H7 (cell line): ENCODE measurements around the gene ACTL10. TPM values are rescaled to one million over a fixed set of nuclear protein-coding genes. Genes with fewer than 3 reads are reported as not detected.

Experiments used
- DNase-seq: peaks from one replicate; pipeline ENCODE4 v3.0.0; 2012
- H3K27me3 ChIP-seq: 2 replicates; pipeline ENCODE4 v1.6.0; 2011; ENCODE audit warnings: mild to moderate bottlenecking, low read length; ENCODE audit not compliant: control insufficient read depth, insufficient read depth
- H3K36me3 ChIP-seq: replicated peaks from 2 replicates; pipeline ENCODE4 v1.5.1; 2011; ENCODE audit warnings: low read length; ENCODE audit not compliant: control insufficient read depth, insufficient read depth
- H3K4me3 ChIP-seq: 2 replicates; pipeline ENCODE4 v1.5.1; 2011; ENCODE audit warnings: low read depth, mild to moderate bottlenecking, control low read depth, low read length, moderate library complexity; ENCODE audit not compliant: insufficient read depth
- total RNA-seq: library from RNA; depleted of rRNA; stranded (reverse); fragments of >200 nt; shearing (Covaris generic); gene quantifications from 2 replicates; pipeline ENCODE4 v1.2.3, GENCODE V29; 2014

ACTL10 gene
- total RNA-seq, 1 experiment from 2014 or later = 1.4 TPM

DNA sequence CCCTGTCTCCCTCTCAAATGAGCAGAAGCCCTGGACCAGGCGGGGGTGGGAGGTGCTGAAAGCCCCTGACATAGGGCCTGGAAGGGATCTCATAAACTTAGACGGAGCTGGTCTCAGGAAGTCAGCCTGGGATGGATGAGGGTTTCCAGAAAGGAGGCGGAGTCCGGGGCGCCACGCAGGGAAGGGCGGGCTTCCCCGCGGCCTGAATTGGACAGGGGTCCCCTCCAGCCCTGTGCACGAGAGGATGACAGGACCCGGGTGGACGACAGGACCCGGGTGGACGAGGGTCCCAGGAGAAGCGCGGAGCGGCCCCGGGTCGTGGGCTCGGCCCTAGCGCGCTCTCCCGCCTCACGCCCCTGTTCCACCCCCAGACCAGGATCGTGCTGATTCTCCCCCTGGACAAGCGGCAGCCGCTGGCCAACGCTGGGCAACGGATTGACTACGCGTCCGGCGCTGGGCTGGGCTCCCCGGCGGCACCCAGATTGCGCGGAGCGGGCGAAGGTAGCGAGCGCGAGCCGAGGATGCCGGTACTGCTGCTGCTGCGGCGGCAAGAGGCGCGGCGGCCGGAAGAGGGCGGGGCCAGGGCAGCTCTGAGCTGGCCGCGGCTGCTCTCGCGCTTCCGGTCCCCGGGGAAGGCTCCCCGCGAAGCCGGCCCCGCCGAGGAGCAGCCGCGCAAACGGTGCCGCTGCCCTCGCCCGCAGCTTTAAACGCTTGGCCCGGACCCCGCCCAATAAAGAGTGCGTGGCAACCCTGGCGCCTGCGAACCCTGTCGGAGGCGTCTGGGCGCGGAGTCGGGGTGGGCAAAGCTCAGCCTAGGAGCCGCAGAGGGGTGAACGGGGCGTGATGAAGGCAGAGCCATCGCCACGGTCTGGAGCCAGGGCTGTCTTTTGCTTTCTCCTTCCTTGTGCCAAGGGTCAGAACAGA is 3.3 kb upstream of the ACTL10 start:
- Histone ChIP-seq H3K36me3 (peaks cover 2% of the 10 kb centered on the region; the same call in 1 of the 2 replicates), H3K27me3 (peaks cover 4% of the 10 kb centered on the region; the same call in 1 of the 2 replicates), H3K4me3 (peak overlapping the region; percentile 79)
- DNase-seq = peak; percentile 97

DNA sequence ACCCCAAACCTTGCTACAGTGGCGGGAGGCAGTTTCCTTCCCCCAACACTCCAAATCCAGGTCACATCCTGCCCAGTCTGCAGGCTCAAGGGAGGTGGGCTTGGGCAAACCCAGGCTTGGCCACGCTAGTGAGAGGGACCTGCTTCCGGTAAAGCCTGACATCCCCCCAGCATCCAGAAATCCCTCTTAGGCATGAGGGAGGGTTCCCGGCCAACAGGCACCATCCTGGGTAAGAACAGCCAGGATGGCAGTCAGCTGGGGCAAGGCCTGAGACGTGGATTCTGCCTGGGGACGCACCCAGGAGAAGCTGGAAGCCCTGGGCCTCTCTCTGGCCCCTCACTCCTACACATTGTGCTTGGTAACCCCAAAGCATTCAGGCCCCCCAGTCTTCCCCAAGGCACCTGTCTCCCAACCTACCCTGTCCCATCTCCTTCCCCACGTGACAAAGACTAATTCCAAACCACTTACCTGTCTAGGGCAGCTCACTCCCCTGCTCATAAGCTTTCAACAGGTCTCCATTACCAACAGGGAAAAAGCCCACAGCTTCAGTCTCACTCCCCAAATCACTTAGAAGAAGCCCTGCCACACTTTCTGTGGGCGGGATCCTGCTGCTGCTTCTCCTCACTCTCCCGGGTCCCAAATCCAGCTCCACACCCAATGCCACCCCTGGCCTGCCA is 2.5 kb upstream of the ACTL10 start:
- Histone ChIP-seq H3K4me3 (peak overlapping the region; percentile 79), H3K27me3 (peaks cover 4% of the 10 kb centered on the region; the same call in 1 of the 2 replicates)
- peak; percentile 76 for DNase-seq

DNA sequence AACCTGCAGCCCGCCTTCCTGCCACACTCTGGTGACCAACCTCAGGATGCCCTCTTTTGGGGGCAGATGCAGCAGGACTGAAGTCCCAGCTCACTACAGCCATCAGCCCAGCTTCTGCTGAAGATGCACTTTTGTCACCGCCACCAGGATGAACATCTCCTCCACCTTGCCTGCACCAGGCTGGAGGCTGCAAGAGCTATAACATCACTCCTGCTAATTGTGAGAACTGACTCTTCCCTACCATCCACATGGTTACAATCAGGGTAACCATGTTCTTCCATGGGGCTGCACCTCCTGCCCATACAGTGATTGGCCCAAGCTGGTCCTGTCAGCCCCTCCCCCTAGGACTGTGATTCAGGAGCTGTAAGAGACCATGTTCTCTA is 2.0 kb upstream of the ACTL10 start:
- peak; percentile 44 for DNase-seq
- Histone ChIP-seq H3K27me3 (peaks cover 4% of the 10 kb centered on the region; the same call in 1 of the 2 replicates), H3K4me3 (no peak overlapping the region), H3K36me3 (peaks cover 2% of the 10 kb centered on the region)

More for the DNA sequence above, 2.5 kb upstream of the ACTL10 start:
- H3K36me3 ChIP-seq = peaks cover 2% of the 10 kb centered on the region

DNA sequence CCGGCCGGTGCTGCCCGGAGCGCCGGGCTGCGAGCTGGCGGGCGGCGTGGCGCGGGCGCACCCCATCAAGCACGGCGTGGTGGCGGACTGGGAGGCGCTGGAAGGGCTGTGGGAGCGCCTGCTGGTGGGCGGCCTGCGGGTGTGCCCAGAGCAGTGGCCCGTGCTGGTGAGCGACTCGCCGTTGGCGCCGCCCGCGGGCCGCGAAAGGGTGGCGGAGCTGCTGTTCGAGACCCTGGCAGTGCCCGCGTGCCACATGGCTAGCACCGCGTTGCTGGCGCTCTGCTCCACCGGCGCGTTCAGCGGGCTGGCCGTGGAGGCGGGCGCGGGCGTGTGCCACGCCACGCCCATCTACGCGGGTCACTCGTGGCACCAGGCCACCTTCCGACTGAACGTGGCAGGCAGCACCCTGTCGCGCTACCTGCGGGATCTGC is 517 bp downstream of the ACTL10 start:
- DNase-seq = no peak
- Histone ChIP-seq H3K36me3 (peaks cover 4% of the 10 kb centered on the region), H3K27me3 (peaks cover 4% of the 10 kb centered on the region; the same call in 1 of the 2 replicates), H3K4me3 (peak overlapping the region; percentile 44)

DNA sequence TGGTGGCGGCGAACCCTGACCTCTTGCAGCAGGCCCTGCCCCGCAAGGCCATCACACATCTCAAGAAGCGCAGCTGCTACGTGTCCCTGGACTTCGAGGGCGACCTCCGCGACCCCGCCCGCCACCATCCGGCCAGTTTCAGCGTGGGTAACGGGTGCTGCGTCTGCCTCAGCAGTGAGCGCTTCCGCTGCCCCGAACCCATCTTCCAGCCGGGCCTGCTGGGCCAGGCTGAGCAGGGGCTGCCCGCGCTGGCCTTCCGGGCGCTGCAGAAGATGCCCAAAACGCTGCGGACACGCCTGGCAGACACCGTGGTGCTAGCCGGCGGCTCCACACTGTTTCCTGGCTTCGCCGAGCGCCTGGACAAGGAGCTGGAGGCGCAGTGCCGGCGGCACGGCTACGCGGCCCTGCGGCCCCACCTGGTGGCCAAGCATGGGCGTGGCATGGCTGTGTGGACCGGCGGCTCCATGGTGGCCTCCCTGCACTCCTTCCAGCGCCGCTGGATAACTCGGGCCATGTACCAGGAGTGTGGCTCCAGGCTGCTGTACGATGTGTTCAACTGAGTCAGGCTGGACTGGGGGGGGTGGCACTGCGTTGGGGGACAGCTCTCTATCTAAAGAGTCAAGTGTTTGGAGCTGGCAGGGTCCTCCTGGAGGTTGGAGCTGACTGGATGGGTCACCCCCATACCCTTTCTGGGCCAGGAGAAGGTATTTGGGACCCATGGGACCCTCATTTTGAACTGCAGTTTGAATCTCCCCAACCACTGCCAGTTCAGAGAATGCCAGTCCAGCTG is 1.1 kb downstream of the ACTL10 start:
- peak; percentile 97 for DNase-seq
- peaks cover 4% of the 10 kb centered on the region for H3K36me3 ChIP-seq
- H3K27me3 ChIP-seq = peaks cover 4% of the 10 kb centered on the region; the same call in 1 of the 2 replicates
- peak overlapping the region; percentile 44 for H3K4me3 ChIP-seq

DNA sequence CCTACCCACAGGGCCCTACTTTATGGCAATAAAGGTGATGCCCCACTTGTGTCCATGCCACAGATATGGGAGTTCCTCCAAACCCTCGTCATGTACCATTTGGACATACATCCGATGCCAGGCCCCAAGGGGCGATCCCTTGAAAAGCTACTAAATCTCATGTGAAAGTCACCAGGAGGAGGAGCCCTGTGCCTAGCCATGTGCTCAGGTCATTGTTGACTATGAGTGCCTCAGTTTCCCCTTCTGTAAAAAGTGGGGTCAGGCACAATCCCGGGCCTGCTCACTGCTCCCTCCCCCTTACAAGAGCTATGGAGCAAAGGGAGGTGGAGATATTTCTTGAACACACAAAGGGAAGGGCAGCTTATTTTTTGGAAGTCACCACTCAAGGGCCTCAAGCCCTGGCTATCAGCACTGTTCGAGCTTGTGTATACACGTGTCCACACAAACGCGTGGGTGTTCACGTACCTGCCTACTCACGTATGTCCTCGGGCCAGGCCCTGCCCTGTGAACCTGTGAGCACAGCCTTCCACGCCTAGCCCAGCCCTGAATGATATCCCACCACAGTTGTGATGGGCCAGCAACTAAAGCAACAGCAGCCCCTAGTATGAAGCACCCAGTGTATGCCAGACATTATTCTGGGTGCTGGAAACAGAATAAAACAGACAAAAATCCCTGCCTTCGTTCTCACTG is 1.9 kb downstream of the ACTL10 start:
- H3K27me3 ChIP-seq = peaks cover 4% of the 10 kb centered on the region; the same call in 1 of the 2 replicates
- H3K4me3 ChIP-seq = no peak overlapping the region
- peaks cover 4% of the 10 kb centered on the region for H3K36me3 ChIP-seq
- DNase-seq = no peak

DNA sequence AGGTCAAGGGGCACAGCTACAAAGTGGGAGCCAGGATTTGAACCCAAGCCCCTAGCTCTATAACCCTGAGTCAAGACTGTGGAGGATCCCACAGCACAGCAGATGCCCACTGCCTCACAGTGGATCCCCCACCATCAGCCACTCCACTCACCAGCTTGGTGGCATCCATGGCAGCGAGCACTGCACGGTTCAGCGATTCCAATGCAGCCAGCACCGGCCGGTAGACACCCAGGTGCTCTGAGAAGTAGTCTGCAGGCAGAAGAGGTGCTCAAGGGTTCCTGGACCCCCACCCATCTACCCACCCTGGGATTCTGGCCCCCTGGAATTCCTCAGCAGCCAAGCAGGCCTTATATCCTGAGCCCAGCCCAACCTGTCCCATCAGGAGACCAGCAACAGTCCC is 2.5 kb downstream of the ACTL10 start:
- Histone ChIP-seq H3K4me3 (no peak overlapping the region), H3K36me3 (peaks cover 4% of the 10 kb centered on the region), H3K27me3 (peaks cover 4% of the 10 kb centered on the region; the same call in 1 of the 2 replicates)
- DNase-seq = no peak

DNA sequence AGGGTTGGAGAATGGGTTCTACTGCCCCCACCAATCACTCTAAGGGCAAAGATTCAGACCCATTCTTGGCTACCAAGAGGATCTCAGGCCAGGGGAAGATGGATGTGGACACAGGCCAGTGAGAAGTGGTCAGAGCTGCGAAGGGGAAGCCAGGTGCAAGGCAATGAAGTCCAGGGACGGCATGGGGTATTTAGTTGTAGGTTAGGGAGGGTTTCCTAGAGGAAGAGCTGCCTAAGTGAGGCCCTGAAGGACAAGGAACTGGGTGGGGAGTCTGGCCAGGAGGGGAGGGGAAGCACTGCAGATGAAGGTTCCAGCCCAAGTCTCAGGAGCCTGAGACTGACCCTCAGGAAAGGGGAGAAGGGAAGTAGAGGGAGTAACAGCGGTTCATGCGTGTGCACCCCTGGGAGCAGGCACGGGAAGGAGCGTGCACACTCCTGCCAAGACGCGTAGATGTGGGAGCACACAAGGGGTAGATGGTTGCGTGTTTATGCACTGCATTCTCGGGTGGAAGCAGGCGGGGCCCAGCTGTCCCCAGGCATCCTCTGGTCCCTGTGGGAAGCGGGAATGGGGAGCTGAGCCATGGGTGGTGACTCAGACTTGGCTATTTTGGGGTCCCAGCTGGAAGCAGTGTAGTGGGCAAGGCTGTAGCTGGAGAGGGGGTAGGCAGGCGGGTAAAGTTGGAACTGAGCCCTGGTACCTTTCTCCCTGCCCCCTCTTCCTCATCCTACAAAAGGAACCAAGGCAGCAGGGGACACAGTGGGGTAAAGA is 3.3 kb downstream of the ACTL10 start:
- DNase-seq = no peak
- Histone ChIP-seq H3K36me3 (peaks cover 4% of the 10 kb centered on the region), H3K4me3 (no peak overlapping the region), H3K27me3 (peaks cover 4% of the 10 kb centered on the region; the same call in 1 of the 2 replicates)

DNA sequence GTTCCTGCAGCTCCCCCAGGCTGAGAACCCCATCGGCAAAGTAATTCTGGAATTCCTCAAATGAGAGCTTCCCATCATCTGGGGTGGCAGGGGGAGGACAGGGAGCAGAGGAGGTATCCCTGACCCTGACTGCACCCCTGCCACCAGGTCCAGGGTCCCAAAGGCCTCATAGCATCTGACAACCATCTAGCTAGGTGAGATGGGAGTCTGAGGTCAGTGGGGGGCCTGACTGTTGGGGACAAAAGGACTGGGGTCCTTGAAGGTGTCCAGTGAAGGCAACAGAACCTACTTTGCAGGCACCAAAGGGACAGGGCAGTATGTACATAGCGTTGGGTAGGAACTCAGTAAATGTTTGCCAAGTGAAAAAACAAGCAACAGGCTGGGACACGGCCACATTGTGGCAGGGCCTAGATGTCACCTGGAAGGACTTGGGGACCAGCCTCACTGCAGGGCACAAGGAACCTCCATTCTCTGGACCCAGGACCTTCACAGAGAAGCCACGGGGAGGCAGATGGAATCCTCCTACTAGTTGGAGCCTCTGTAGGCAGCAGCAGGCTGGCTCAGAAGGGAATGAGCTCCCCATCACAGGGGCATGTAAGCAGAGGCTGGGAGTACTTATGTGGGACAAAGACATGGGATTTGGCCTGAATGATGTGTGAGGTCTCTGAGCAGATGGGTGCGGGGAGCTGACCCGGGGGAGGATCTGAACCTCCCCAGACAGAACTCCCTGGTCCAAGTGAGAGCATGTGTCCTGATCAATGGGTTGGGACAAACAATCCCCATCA is 4.2 kb downstream of the ACTL10 start:
- H3K36me3 ChIP-seq = peaks cover 4% of the 10 kb centered on the region
- H3K27me3 ChIP-seq = peaks cover 4% of the 10 kb centered on the region; the same call in 1 of the 2 replicates
- no peak overlapping the region for H3K4me3 ChIP-seq
- DNase-seq = no peak

DNA sequence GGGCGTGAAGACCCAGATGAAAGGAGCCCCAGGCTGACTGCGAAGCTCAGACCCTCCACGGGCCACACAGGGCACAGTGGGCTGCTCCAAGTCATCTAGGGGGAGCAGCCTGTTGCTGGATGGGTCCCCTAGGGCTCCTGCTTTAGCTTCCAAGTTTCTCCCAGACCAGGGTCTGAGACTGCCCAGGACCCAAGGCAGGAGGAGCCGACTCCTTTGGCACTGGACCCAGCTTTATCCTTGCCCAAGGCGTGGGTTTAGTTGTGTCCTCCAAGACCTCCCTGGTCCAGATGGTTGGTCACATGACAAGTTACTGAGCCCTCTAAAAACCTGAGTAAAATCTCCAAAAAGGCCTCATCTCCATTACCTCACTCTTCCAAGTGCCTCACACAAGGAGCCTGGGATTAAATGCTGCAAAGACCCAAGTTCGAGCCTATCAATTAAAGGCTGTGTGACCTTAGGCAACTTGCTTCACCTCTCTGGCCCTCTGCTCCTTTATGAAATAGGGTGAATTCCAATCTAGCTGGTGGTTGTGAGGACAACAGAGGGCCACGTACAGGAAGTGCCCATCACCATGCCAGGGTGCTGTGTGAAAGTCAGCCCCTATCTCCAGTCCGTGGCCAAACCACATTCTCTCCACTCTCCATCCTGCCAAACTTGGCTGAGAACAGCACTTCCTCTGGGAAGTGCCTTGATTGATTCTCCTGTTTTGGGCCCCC is 5.0 kb downstream of the ACTL10 start:
- H3K36me3 ChIP-seq = peaks cover 7% of the 10 kb centered on the region
- DNase-seq = no peak

DNA sequence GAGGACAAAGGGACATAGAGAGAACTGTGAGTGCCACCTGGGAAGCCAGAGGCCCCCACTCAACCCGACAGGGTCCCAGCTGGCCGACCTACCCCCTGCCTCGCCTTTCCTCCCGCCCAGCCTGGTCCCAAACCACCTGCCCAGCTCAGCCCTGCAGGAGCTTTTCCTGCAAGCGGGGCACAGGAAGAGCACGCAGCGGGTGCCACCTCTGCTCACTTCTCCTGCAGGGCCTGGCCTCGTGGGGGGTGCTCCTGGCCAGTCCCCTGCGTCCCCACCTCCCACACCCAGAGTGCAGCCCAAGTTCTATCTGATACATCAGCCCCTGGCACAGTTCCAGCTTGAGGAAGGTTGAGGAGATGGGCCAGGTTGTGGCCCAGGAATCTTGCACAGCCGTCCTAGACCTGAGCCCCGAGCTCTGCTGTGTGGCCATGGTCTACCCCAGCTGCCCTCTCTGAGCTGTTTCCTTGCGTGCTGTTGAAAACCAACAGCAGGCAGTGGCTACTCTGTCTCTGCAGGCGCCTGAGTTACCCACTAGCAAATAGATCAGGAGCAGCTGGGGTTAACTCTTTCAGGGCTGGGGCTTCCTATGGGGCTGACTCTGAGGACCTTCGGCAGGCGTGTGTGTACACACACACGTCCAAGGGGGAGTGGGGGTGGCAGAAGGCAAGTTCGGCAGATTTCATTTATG is 5.8 kb downstream of the ACTL10 start:
- peaks cover under 1% of the 10 kb centered on the region; the same call in 1 of the 2 replicates for H3K27me3 ChIP-seq
- H3K36me3 ChIP-seq = peaks cover 13% of the 10 kb centered on the region
- DNase-seq = peak; percentile 64
- peak overlapping the region; percentile 80 for H3K4me3 ChIP-seq

More for the DNA sequence above, 5.0 kb downstream of the ACTL10 start:
- peaks cover 4% of the 10 kb centered on the region; the same call in 1 of the 2 replicates for H3K27me3 ChIP-seq
- H3K4me3 ChIP-seq = no peak overlapping the region

DNA sequence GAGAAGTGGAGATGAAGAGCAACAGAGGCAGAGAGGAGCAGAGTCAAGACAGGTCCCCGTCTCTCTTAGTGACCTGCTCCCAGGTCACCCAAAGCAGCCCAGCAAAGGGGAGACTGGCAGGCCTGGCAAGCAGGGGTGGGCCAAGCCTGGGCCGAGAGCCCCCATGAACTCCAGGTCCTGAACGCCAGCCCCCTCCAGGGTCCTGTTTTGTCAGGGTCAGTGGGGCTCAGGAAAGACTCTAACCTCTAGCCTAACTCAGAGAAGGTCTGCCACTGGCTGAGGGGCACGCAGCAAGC is 6.3 kb downstream of the ACTL10 start:
- no peak for DNase-seq
- Histone ChIP-seq H3K27me3 (no peaks in the 10 kb centered on the region), H3K4me3 (peak overlapping the region; percentile 80), H3K36me3 (peaks cover 17% of the 10 kb centered on the region)
